Measurements from ENCODE around the gene MRPS15.
"Not testable (repeated sequence)": the region's sequence is repeated elsewhere in the genome, so short reads cannot be mapped to it uniquely, and the experiment has no call there.

DNA sequence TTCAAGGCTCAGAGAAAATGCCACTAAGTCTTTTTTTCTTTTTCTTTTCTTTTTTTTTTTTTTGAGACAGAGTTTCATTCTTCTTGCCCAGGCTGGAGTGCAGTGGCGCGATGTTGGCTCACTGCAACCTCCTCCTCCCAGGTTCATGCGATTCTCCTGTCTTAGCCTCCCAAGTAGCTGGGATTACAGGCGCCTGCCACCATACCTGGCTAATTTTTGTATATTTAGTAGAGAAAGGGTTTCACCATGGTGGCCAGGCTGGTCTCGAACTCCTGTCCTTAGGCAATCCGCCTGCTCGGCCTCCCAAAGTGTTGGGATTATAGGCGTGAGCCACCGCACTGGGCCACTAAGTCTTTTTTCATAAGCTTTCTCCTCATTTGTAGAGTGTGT lies 23.1 kb upstream of the MRPS15 start:
- TF ChIP-seq EZH2 (IDR thresholded peaks at IDR 0.05); POLR2AphosphoS5 (IDR thresholded peaks at IDR 0.05; ENCODE audit: borderline replicate concordance, low read depth, low read length): not testable (repeated sequence)

Data from SK-N-MC (cell line).